ENCODE results near the gene KLHL1.
"Not testable (repeated sequence)": the region's sequence is repeated elsewhere in the genome, so short reads cannot be mapped to it uniquely, and the experiment has no call there.

The KLHL1 gene, protein sequence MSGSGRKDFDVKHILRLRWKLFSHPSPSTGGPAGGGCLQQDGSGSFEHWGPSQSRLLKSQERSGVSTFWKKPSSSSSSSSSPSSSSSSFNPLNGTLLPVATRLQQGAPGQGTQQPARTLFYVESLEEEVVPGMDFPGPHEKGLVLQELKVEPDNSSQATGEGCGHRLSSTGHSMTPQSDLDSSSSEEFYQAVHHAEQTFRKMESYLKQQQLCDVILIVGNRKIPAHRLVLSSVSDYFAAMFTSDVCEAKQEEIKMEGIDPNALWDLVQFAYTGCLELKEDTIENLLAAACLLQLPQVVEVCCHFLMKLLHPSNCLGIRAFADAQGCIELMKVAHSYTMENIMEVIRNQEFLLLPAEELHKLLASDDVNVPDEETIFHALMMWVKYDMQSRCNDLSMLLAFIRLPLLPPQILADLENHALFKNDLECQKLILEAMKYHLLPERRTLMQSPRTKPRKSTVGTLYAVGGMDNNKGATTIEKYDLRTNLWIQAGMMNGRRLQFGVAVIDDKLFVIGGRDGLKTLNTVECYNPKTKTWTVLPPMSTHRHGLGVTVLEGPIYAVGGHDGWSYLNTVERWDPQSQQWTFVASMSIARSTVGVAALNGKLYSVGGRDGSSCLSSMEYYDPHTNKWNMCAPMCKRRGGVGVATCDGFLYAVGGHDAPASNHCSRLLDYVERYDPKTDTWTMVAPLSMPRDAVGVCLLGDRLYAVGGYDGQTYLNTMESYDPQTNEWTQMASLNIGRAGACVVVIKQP

DNA sequence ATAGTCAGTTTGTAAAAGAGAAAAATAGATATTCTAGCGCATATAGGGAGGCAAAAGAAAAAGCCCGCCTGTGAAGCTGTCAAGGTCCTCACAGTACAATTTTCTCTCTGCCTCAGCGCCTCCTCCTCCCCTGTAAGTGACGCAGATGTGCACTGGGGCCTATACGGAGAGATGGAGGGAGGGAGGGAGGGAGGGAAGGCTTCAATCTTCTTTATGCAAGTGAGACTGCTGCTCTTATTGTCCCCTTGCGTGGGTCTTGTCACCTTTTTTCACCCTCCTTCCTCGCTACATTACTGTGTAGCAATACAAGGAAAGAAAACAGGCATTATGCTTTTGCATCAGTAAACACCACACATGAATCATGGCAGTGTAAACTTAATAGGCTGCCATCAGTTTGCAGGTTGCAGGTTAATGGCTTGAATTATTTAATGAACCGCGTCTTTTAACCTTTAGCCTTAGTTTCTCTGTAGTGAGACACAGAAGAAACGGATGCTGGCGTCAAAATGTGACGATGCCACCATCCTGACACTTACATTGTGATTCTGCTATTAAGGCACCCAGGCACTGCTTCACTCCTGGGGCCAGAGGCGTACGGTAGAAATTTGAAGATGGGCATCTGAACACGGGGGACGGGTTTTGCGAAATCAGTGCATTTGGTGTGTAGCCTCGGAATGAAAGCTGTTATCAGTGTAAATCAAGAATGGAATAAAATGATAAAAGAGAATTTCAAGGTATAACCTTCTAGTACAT, at the start of gene KLHL1:
KLHL1 (minus strand) TSS at position 97 of the 750 bp plus-strand sequence. CDS start 753 bp downstream, outside the sequence.
- peaks cover 4% of the 10 kb centered on the region for H3K4me1 ChIP-seq (ENCODE audit: insufficient read depth, low read length)
- no peaks in the 10 kb centered on the region for H3K9me3 ChIP-seq (ENCODE audit: low read length)
- H3K36me3 ChIP-seq (ENCODE audit: insufficient read depth, low read length) = no peaks in the 10 kb centered on the region
- H2AFZ ChIP-seq (ENCODE audit: low read depth, low read length) = peak within 1 kb of the TSS; percentile 60
- H3K4me3 ChIP-seq (ENCODE audit: low read length) = peak within 1 kb of the TSS; percentile 48
- no peaks in the 10 kb centered on the region for H3K27me3 ChIP-seq (ENCODE audit: insufficient read depth, low read length)

DNA sequence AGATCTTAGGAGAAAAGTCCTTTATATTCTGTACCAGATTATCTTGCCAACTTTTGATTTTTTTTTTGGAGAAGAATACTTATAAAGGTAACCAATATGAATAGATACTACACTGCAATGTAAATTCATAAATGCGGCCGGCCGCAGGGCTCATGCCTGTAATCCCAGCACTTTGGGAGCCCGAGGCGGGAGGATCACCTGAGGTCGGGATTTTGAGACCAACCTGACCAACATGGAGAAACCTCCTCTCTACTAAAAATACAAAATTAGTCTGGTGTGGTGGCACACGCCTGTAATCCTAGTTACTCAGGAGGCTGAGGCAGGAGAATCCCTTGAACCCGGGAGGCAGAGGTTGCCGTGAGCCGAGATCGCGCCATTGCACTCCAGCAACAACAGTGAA, 34.4 kb upstream of the KLHL1 start:
- not testable (repeated sequence) for H2AFZ ChIP-seq (ENCODE audit: low read depth, low read length); H3K4me3 ChIP-seq (ENCODE audit: low read length); H3K27me3 ChIP-seq (ENCODE audit: insufficient read depth, low read length); H3K4me1 ChIP-seq (ENCODE audit: insufficient read depth, low read length); H3K9me3 ChIP-seq (ENCODE audit: low read length); H3K36me3 ChIP-seq (ENCODE audit: insufficient read depth, low read length)

GRCh38 chr13:70128098-70128497, 19.8 kb upstream of the KLHL1 start:
- no peaks in the 10 kb centered on the region for H3K36me3 ChIP-seq (ENCODE audit: insufficient read depth, low read length)
- H2AFZ ChIP-seq (ENCODE audit: low read depth, low read length) = no peak overlapping the region
- H3K9me3 ChIP-seq (ENCODE audit: low read length) = no peaks in the 10 kb centered on the region
- H3K4me3 ChIP-seq (ENCODE audit: low read length) = no peak overlapping the region
- H3K4me1 ChIP-seq (ENCODE audit: insufficient read depth, low read length) = no peaks in the 10 kb centered on the region
- no peaks in the 10 kb centered on the region for H3K27me3 ChIP-seq (ENCODE audit: insufficient read depth, low read length)

DNA sequence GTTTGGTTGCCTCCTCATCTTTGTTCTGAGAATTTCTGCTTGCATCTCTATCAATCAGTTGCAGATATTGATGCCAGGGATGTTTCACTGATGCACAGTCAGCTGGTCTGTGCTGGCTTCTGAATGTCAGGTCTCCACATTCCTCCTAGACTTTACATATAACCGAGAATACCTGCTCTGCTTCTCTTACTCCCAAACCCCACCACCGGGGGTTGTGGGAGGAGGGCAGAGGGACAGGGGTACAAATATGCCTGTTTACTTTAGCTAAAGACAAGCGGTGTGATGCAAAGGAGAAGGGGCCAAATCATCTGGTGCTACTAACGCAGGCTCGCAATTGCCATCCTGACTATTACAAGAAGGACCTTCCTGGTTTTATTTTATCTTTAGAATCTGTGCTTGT, 17.4 kb upstream of the KLHL1 start:
- Histone ChIP-seq H3K9me3 (ENCODE audit: low read length) (no peaks in the 10 kb centered on the region), H3K4me3 (ENCODE audit: low read length) (no peak overlapping the region), H3K36me3 (ENCODE audit: insufficient read depth, low read length) (no peaks in the 10 kb centered on the region), H3K27me3 (ENCODE audit: insufficient read depth, low read length) (no peaks in the 10 kb centered on the region), H2AFZ (ENCODE audit: low read depth, low read length) (no peak overlapping the region), H3K4me1 (ENCODE audit: insufficient read depth, low read length) (no peaks in the 10 kb centered on the region)

DNA sequence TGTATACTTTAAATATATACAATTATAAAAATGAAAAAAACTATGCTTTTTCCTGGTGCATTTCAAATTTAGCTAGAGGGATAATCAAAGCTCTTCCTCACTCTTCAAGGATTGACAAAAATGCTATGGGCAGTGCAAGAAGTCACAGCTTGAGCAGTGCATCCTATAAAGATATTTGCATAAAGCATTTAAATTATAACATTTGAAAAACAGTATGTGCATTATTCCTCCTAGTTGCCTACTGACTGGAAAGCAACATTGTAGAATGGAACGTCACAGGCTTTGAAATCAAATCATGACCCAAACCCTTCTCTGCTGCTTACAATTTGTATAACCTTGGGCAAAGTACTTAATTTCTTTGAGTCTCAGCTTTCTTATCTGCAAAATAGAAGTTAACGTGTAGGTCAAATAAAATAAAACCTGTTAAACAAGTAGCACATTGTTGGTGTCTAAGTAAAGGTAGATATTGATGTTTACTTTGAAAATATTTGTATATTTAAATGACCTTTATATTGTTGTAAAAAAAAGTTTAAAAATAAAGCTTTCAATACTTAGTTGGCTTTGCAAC, 9.2 kb upstream of the KLHL1 start:
- Histone ChIP-seq H2AFZ (ENCODE audit: low read depth, low read length) (no peak overlapping the region), H3K4me3 (ENCODE audit: low read length) (no peak overlapping the region), H3K36me3 (ENCODE audit: insufficient read depth, low read length) (no peaks in the 10 kb centered on the region), H3K27me3 (ENCODE audit: insufficient read depth, low read length) (no peaks in the 10 kb centered on the region), H3K9me3 (ENCODE audit: low read length) (no peaks in the 10 kb centered on the region), H3K4me1 (ENCODE audit: insufficient read depth, low read length) (no peaks in the 10 kb centered on the region)

- no peaks in the 10 kb centered on the region for H3K27me3 ChIP-seq (ENCODE audit: insufficient read depth, low read length)
These were observed 562 bp downstream of the KLHL1 start, which contains the start of gene ATXN8OS for GRCh38 chr13:70107498-70108281. Gene ATXN8OS, plus strand, starts transcription at chr13:70107826.

GRCh38 chr13:70107125-70107497, 1.1 kb downstream of the KLHL1 start:
- Histone ChIP-seq H3K4me1 (ENCODE audit: insufficient read depth, low read length) (peaks cover 4% of the 10 kb centered on the region), H3K9me3 (ENCODE audit: low read length) (no peaks in the 10 kb centered on the region), H3K27me3 (ENCODE audit: insufficient read depth, low read length) (no peaks in the 10 kb centered on the region), H3K36me3 (ENCODE audit: insufficient read depth, low read length) (no peaks in the 10 kb centered on the region), H2AFZ (ENCODE audit: low read depth, low read length) (peak overlapping the region; percentile 60), H3K4me3 (ENCODE audit: low read length) (peak overlapping the region; percentile 48)

More at GRCh38 chr13:70107498-70108281, 562 bp downstream of the KLHL1 start, which contains the start of gene ATXN8OS:
- Histone ChIP-seq H3K9me3 (ENCODE audit: low read length) (no peaks in the 10 kb centered on the region), H3K4me3 (ENCODE audit: low read length) (peak within 1 kb of the TSS; percentile 48), H3K36me3 (ENCODE audit: insufficient read depth, low read length) (no peaks in the 10 kb centered on the region), H3K4me1 (ENCODE audit: insufficient read depth, low read length) (peaks cover 4% of the 10 kb centered on the region), H2AFZ (ENCODE audit: low read depth, low read length) (peak within 1 kb of the TSS; percentile 60)

DNA sequence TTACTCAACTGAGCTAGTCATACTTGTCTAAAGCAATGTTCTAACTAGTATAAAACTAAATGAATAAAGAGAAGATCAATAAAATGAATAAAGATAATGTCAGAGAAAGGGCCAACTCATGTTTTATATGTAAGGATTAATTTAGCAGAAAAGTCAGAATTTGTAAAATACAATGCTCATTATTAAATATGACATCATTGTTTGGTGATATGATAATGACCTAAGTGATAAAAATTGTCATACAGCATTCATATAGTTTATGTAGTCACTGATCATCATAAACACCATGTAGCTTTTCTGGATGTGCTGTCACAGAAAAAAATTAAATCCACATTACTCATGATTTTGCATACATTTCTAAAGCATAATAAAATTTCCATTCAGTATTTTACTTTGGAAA, 3.8 kb downstream of the KLHL1 start:
- H2AFZ ChIP-seq (ENCODE audit: low read depth, low read length) = no peak overlapping the region
- H3K4me3 ChIP-seq (ENCODE audit: low read length) = no peak overlapping the region
- no peaks in the 10 kb centered on the region for H3K36me3 ChIP-seq (ENCODE audit: insufficient read depth, low read length)
- no peaks in the 10 kb centered on the region for H3K9me3 ChIP-seq (ENCODE audit: low read length)
- no peaks in the 10 kb centered on the region for H3K27me3 ChIP-seq (ENCODE audit: insufficient read depth, low read length)
- peaks cover 4% of the 10 kb centered on the region for H3K4me1 ChIP-seq (ENCODE audit: insufficient read depth, low read length)

- H2AFZ ChIP-seq (ENCODE audit: low read depth, low read length) = no peak overlapping the region
- no peaks in the 10 kb centered on the region for H3K4me1 ChIP-seq (ENCODE audit: insufficient read depth, low read length)
- no peaks in the 10 kb centered on the region for H3K9me3 ChIP-seq (ENCODE audit: low read length)
- no peak overlapping the region for H3K4me3 ChIP-seq (ENCODE audit: low read length)
- no peaks in the 10 kb centered on the region for H3K36me3 ChIP-seq (ENCODE audit: insufficient read depth, low read length)
- H3K27me3 ChIP-seq (ENCODE audit: insufficient read depth, low read length) = no peaks in the 10 kb centered on the region
These were observed 9.6 kb downstream of the KLHL1 start for GRCh38 chr13:70098669-70099068.

GRCh38 chr13:70090036-70090723, 18.1 kb downstream of the KLHL1 start:
- H3K4me3 ChIP-seq (ENCODE audit: low read length) = no peak overlapping the region
- H2AFZ ChIP-seq (ENCODE audit: low read depth, low read length) = peak overlapping the region; percentile 67
- no peaks in the 10 kb centered on the region for H3K36me3 ChIP-seq (ENCODE audit: insufficient read depth, low read length)
- H3K27me3 ChIP-seq (ENCODE audit: insufficient read depth, low read length) = no peaks in the 10 kb centered on the region
- H3K9me3 ChIP-seq (ENCODE audit: low read length) = no peaks in the 10 kb centered on the region
- H3K4me1 ChIP-seq (ENCODE audit: insufficient read depth, low read length) = peaks cover 4% of the 10 kb centered on the region

DNA sequence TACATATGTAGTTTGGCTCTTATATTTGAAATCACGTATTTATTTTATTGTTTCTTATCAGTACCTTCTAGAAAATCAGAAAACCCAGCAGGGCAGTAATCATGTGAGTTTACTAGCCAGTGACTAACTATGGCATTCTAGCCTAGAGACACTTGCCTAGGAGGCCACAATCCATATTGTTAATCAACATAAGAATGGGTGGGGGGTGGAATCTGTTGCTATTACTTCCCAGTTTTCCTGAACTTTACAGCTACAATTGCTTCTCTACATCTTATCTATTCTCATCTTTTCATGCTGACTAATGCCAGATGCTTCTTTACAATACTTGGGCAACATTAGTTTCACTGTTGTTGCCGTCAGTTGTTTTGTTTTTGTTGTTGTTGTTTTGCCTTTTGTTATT, 19.3 kb downstream of the KLHL1 start:
- Histone ChIP-seq H3K27me3 (ENCODE audit: insufficient read depth, low read length) (no peaks in the 10 kb centered on the region), H2AFZ (ENCODE audit: low read depth, low read length) (no peak overlapping the region), H3K4me1 (ENCODE audit: insufficient read depth, low read length) (peaks cover 4% of the 10 kb centered on the region), H3K9me3 (ENCODE audit: low read length) (no peaks in the 10 kb centered on the region), H3K36me3 (ENCODE audit: insufficient read depth, low read length) (no peaks in the 10 kb centered on the region), H3K4me3 (ENCODE audit: low read length) (no peak overlapping the region)

- no peaks in the 10 kb centered on the region for H3K36me3 ChIP-seq (ENCODE audit: insufficient read depth, low read length)
- no peak overlapping the region for H3K4me3 ChIP-seq (ENCODE audit: low read length)
- H3K27me3 ChIP-seq (ENCODE audit: insufficient read depth, low read length) = no peaks in the 10 kb centered on the region
- H2AFZ ChIP-seq (ENCODE audit: low read depth, low read length) = no peak overlapping the region
- peaks cover 4% of the 10 kb centered on the region for H3K4me1 ChIP-seq (ENCODE audit: insufficient read depth, low read length)
- H3K9me3 ChIP-seq (ENCODE audit: low read length) = no peaks in the 10 kb centered on the region
These were observed 21.0 kb downstream of the KLHL1 start for GRCh38 chr13:70087247-70087646.
